LNCAP (cell line): ENCODE results near the gene OTOP3.

ENCODE experiments used
- CTCF ChIP-seq: fragments of 450-650 bp; IDR thresholded peaks from 2 replicates; pipeline ENCODE4 v1.5.1; 2017; ENCODE audit warnings: mild to moderate bottlenecking

OTOP3 gene

GRCh38 chr17:74916136-74916850 lies 19.4 kb upstream of the OTOP3 start:
- no peak for TF ChIP-seq CTCF

GRCh38 chr17:74916851-74917199 lies 18.9 kb upstream of the OTOP3 start:
- no peak for TF ChIP-seq CTCF

GRCh38 chr17:74917430-74917829 lies 18.3 kb upstream of the OTOP3 start:
- TF ChIP-seq CTCF, result no peak

GRCh38 chr17:74918906-74919305 lies 16.8 kb upstream of the OTOP3 start:
- no peak for TF ChIP-seq CTCF

GRCh38 chr17:74919440-74920305 lies 16.0 kb upstream of the OTOP3 start:
- TF ChIP-seq CTCF, result no peak

- TF ChIP-seq CTCF, result no peak
Observed at GRCh38 chr17:74920306-74920620, 15.4 kb upstream of the OTOP3 start.

- no peak for TF ChIP-seq CTCF
Observed at GRCh38 chr17:74920642-74921025, 15.1 kb upstream of the OTOP3 start.
